Measurements from ENCODE around the gene CMTM2. TPM values are rescaled to one million over a fixed set of nuclear protein-coding genes. Genes with fewer than 3 reads are reported as not detected.
"Not testable (repeated sequence)": the region's sequence is repeated elsewhere in the genome, so short reads cannot be mapped to it uniquely, and the experiment has no call there.

The CMTM2 gene
- total RNA-seq, 4 donors from 2014 or later, result not detected

- H3K4me1 ChIP-seq, result no peaks in the 10 kb centered on the region
- no peak for DNase-seq (ENCODE audit: low spot score in 2 of 2)
- 73% methylated on average over 7 of the region's 7 CpGs for WGBS
- H3K27ac ChIP-seq, result no peak overlapping the region
- no peaks in the 10 kb centered on the region for H3K36me3 ChIP-seq
- H3K27me3 ChIP-seq, result no peaks in the 10 kb centered on the region
- no peaks in the 10 kb centered on the region for H3K9me3 ChIP-seq
- H3K4me3 ChIP-seq, result no peak overlapping the region
- TF ChIP-seq EP300 (IDR thresholded peaks at IDR 0.05), result no peak
- TF ChIP-seq CTCF (IDR thresholded peaks at IDR 0.05), result no peak
- no peak for TF ChIP-seq POLR2AphosphoS5 (IDR thresholded peaks at IDR 0.05)
- no peak for TF ChIP-seq POLR2A (IDR thresholded peaks at IDR 0.05)
These were observed 15.5 kb downstream of the CMTM2 start for GRCh38 chr16:66594739-66595138.

- WGBS, result 100% methylated on average over 4 of the region's 4 CpGs
- not testable (repeated sequence) for H3K4me1 ChIP-seq; H3K27ac ChIP-seq; H3K4me3 ChIP-seq; H3K9me3 ChIP-seq; H3K27me3 ChIP-seq; DNase-seq (ENCODE audit: low spot score in 2 of 2); H3K36me3 ChIP-seq
These were observed 17.3 kb downstream of the CMTM2 start for GRCh38 chr16:66596559-66596958.

- Histone ChIP-seq H3K36me3 (no peaks in the 10 kb centered on the region), H3K4me3 (no peak overlapping the region), H3K27me3 (no peaks in the 10 kb centered on the region), H3K27ac (no peak overlapping the region), H3K4me1 (no peaks in the 10 kb centered on the region), H3K9me3 (no peaks in the 10 kb centered on the region)
- DNase-seq (ENCODE audit: low spot score in 2 of 2), result no peak
- TF ChIP-seq EP300 (IDR thresholded peaks at IDR 0.05) (no peak), CTCF (IDR thresholded peaks at IDR 0.05) (no peak), POLR2A (IDR thresholded peaks at IDR 0.05) (no peak), POLR2AphosphoS5 (IDR thresholded peaks at IDR 0.05) (no peak)
- 81% methylated on average over 5 of the region's 5 CpGs for WGBS
These were observed 18.0 kb downstream of the CMTM2 start for GRCh38 chr16:66596986-66597848.

- H3K4me1 ChIP-seq, result no peaks in the 10 kb centered on the region
- no peak overlapping the region for H3K4me3 ChIP-seq
- H3K9me3 ChIP-seq, result no peaks in the 10 kb centered on the region
- H3K36me3 ChIP-seq, result no peaks in the 10 kb centered on the region
- no peak overlapping the region for H3K27ac ChIP-seq
- no peak for TF ChIP-seq EP300 (IDR thresholded peaks at IDR 0.05)
- TF ChIP-seq POLR2AphosphoS5 (IDR thresholded peaks at IDR 0.05), result no peak
- no peak for TF ChIP-seq POLR2A (IDR thresholded peaks at IDR 0.05)
- no peak for TF ChIP-seq CTCF (IDR thresholded peaks at IDR 0.05)
- no peaks in the 10 kb centered on the region for H3K27me3 ChIP-seq
- WGBS, result 74% methylated on average over 3 of the region's 3 CpGs
- no peak for DNase-seq (ENCODE audit: low spot score in 2 of 2)
These were observed 18.8 kb downstream of the CMTM2 start for GRCh38 chr16:66598111-66598510.

GRCh38 chr16:66599726-66600125, 20.5 kb downstream of the CMTM2 start:
- 85% methylated on average over 4 of the region's 4 CpGs for WGBS
- H3K36me3 ChIP-seq, result no peaks in the 10 kb centered on the region

More at GRCh38 chr16:66599726-66600125, 20.5 kb downstream of the CMTM2 start:
- H3K4me3 ChIP-seq, result no peak overlapping the region
- H3K27ac ChIP-seq, result no peak overlapping the region
- H3K27me3 ChIP-seq, result no peaks in the 10 kb centered on the region
- TF ChIP-seq CTCF (IDR thresholded peaks at IDR 0.05), result no peak
- no peak for TF ChIP-seq POLR2AphosphoS5 (IDR thresholded peaks at IDR 0.05)
- no peak for TF ChIP-seq EP300 (IDR thresholded peaks at IDR 0.05)
- TF ChIP-seq POLR2A (IDR thresholded peaks at IDR 0.05), result no peak
- no peaks in the 10 kb centered on the region for H3K9me3 ChIP-seq
- no peaks in the 10 kb centered on the region for H3K4me1 ChIP-seq
- DNase-seq (ENCODE audit: low spot score in 2 of 2), result no peak

All from suprapubic skin (tissue), 4 donors.